A204.1 (cell line): ENCODE measurements around the gene GEMIN7.
A peak's percentile ranks its signal among the peaks of the same experiment; 100 is the strongest.

Experiments used
- FAIRE-seq: peaks from 2 replicates; lab custom pipeline; 2012; peaks lifted over from hg19 to GRCh38; lab: Jason Lieb, UNC

The GEMIN7 gene

GRCh38 chr19:45090034-45090433, 11.0 kb downstream of the GEMIN7 start:
- FAIRE-seq: no peak

- FAIRE-seq: no peak
Measured at GRCh38 chr19:45090606-45091005, 11.5 kb downstream of the GEMIN7 start.

GRCh38 chr19:45091031-45091923, 12.2 kb downstream of the GEMIN7 start:
- peak; percentile 97 for FAIRE-seq

GRCh38 chr19:45092747-45093678, 14.0 kb downstream of the GEMIN7 start, which contains the start of gene PPP1R37:
TSS of gene PPP1R37 (plus strand) at chr19:45093179. CDS start at chr19:45093326, 147 bp downstream.
- peak; percentile 88 for FAIRE-seq

GRCh38 chr19:45094137-45094536, 15.1 kb downstream of the GEMIN7 start:
- FAIRE-seq: no peak

GRCh38 chr19:45094707-45095106, 15.6 kb downstream of the GEMIN7 start:
- FAIRE-seq: no peak

GRCh38 chr19:45095496-45096413, 16.7 kb downstream of the GEMIN7 start:
- FAIRE-seq: no peak

- no peak for FAIRE-seq
Measured at GRCh38 chr19:45096700-45097099, 17.6 kb downstream of the GEMIN7 start.

GRCh38 chr19:45097450-45097775, 18.4 kb downstream of the GEMIN7 start:
- no peak for FAIRE-seq

GRCh38 chr19:45097776-45098520, 18.9 kb downstream of the GEMIN7 start:
- FAIRE-seq: no peak

GRCh38 chr19:45098521-45099466, 19.7 kb downstream of the GEMIN7 start:
- FAIRE-seq: no peak

- no peak for FAIRE-seq
Measured at GRCh38 chr19:45099467-45100191, 20.6 kb downstream of the GEMIN7 start.

- FAIRE-seq: no peak
Measured at GRCh38 chr19:45100201-45100600, 21.1 kb downstream of the GEMIN7 start.

GRCh38 chr19:45100846-45101252, 21.8 kb downstream of the GEMIN7 start:
- FAIRE-seq: no peak

GRCh38 chr19:45101806-45102205, 22.7 kb downstream of the GEMIN7 start:
- FAIRE-seq: no peak

- no peak for FAIRE-seq
Measured at GRCh38 chr19:45102481-45102880, 23.4 kb downstream of the GEMIN7 start.

- no peak for FAIRE-seq
Measured at GRCh38 chr19:45103156-45103507, 24.1 kb downstream of the GEMIN7 start.

GRCh38 chr19:45103508-45104319, 24.7 kb downstream of the GEMIN7 start:
- no peak for FAIRE-seq
